ENCODE data around the gene NAA60.

The NAA60 gene

DNA sequence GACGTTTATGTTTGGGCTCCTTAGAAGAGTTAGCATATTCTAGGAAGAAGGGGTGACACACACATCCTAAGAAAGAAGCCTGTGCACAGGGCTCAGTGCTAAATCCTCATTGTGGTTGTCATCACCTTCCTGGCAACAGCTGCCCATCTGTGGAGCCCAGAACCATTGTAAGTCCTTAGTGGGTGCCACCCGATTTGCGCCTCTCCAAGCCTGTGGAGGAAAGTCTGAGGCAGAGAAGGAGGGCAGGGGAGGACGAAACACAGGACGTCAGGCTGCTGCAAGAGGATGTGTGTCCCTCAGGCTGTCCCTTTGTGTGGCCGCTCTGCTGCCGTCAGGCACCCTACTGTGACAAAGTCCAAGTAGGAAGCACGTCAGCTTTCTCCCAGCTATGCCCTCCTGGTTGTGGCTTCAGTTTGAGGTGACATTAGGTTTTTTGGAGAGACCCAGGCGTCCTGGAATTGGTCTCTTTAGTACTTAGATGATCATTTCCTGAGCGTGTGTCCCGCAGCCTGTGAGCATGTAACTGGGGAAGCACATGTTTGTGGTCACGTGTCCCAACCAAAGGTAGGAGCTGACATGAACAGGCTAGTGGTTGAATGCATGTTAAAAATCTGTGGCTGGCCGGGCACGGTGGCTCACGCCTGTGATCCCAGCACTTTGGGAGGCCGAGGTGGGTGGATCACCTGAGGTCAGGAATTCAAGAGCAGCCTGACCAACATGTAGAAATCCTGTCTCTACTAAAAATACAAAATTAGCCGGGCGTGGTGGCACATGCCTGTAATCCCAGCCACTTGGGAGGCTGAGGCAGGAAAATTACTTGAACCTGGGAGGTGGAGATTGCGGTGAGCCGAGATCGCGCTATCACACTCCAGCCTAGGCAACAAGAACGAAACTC lies 68.1 kb downstream of the NAA60 start:
- no peak for DNase-seq

DNA sequence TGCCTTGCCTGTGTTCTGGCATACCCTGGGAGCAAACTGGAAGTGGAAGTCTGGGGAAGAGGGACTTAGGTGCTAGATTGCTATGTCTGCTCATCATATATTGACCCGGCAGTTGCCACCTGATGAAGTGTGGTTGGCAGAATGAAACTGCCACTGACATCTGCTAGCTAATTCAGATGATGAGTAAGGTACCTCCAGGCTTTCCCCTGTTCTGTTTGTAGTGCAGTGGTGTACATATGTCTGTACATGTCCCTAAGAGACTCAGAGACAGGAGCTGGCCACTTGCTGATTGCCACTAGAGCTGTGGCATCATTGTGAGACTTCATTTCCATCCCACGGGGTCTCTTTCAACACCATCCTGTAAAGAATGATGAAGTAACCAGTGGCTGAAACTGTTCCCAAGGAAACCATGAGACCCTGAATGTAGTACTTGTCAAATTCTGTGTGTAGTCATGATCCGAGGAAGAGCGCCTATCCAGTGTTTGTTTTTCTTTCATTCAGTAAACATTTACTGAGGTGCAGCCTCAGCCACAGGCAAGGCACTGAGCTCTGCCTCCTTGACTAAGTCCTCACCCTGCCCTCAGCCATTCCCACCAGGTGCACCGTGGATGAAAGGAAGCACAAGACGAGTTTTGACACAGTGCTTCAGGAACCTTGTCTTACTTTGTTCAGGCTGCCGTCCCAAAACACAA lies 70.6 kb downstream of the NAA60 start:
- DNase-seq, result no peak

- no peak for DNase-seq
Observed at GRCh38 chr16:3514621-3515020, 71.1 kb downstream of the NAA60 start.

DNA sequence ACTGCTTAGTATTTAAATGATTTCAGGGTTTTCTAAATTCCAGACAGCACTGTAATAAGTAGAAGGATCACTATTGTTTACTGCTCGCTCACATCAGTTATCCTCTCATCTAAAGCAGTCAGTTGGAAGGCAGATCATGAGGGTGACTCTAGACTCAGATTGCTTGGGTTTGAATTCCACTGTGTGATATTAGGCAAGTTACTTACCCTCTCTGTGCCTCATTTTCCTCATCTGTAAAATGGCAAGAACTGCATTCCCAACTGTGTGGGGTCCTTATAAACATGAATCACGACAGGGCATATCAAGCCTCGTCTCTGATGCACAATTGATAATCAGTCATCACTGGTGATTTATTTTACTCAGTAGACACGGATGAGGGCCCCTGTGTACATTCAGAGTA lies 72.4 kb downstream of the NAA60 start:
- no peak for DNase-seq

DNA sequence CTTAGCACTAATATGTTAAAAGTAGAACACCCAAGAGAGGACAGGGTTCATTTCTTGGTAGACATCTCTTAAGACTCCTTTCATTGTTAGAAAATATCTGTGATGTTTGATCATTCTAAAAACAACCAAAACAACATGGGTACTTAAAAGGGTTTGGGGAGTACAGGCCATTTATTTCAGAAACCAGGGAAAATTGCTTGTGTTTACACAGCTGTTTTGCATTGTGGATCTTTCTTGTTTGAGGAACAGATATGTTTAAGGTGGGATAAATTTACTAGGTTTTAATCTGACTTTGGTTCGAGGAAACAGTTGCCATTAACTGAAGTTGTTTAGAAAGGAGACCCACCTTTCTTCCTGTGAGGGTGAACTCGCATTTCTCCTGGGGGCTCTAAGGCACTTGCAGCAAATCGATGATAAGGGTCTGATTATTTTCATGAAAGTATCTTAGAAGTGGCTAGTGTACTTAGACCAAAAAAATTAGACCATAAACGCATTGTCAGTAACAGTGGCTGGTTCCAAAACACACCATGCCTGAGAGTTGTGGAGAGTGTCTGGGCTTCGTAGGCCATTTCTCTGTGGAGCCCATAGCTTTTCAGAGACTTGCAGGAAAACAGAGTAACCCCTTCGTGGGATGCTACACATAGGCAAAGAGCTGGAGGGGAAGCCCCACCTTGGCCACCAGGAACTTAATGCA lies 75.0 kb downstream of the NAA60 start:
- no peak for DNase-seq

- DNase-seq, result no peak
Observed at GRCh38 chr16:3518986-3519348, 75.5 kb downstream of the NAA60 start.

GRCh38 chr16:3519581-3519980 lies 76.1 kb downstream of the NAA60 start:
- DNase-seq, result no peak

GRCh38 chr16:3520413-3520812 lies 76.9 kb downstream of the NAA60 start:
- no peak for DNase-seq

GRCh38 chr16:3520841-3521240 lies 77.4 kb downstream of the NAA60 start:
- DNase-seq, result no peak

GRCh38 chr16:3523281-3523680 lies 79.8 kb downstream of the NAA60 start:
- DNase-seq, result no peak

DNA sequence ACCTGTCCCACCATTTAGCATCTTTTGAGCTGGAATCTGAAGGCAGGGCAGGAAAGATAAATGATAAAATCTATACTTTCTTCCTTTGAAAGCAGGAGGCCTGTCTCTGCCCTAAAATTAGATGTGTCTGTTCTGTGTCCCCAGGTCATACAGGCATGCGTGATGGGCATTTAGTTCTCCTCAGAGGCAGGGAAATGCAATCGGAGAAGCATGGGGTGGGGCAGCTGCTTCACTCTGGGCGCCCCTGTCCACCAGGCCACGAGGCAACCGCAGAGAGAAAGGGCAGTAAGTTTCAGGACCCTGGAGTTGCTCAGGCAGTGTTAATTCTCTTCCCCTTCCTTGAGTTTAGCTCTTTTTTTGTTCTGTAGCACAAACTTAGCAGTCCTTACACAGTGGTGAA lies 82.5 kb downstream of the NAA60 start:
- DNase-seq, result no peak

DNA sequence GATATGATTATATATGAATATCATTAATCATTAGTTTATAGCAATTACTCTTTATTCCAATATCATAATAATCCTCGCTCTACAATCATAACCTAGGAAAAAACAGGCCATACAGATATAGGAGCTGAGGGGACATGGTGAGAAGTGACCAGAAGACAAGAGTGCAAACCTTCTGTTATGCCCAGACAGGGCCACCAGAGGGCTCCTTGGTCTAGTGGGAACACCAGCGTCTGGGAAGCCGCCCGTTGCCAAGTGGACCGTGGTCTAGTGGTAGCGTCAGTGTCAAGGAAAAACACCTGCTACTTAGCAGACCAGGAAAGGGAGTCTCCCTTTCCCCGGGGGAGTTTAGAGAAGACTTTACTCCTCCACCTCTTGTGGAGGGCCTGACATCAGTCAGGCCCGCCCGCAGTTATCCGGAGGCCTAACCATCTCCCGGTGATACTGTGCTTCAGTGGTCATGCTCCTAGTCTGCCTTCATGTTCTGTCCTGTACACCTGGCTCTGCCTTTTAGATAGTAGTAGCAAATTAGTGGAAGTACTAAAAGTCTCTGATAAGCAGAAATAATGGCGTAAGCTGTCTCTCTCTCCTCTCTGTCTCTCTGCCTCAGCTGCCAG lies 83.8 kb downstream of the NAA60 start:
- peak; percentile 1 to 8 for DNase-seq

- no peak for DNase-seq
Observed at GRCh38 chr16:3528406-3528805, 84.9 kb downstream of the NAA60 start.

- no peak for DNase-seq
Observed at GRCh38 chr16:3529175-3529574, 85.7 kb downstream of the NAA60 start.

DNA sequence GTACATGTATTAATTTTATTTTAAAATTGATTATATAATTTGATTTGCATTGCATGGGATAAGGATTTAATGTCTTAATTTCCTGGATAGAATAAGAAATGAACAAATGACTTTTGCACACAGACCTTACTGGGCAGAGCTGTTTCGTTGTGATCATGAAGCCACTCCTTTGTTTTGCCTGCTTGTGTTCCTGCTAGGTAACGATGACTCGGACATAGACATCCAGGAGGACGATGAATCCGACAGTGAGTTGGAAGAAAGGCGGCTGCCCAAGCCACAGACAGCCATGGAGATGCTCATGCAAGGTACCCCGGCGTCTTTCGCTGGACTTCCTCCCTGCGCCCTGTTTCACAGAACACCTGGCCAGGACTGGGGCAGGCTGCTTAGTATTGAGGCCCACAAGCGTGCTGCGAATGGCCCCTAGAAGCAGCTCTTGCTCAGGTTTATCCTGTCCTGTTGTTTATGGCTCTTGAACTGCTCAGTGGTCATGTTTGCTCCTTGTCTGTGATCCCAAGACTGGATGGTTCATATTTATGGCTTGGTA lies 87.0 kb downstream of the NAA60 start:
- no peak for DNase-seq

GRCh38 chr16:3532741-3533140 lies 89.3 kb downstream of the NAA60 start:
- no peak for DNase-seq

GRCh38 chr16:3534126-3534525 lies 90.6 kb downstream of the NAA60 start:
- no peak for DNase-seq

DNA sequence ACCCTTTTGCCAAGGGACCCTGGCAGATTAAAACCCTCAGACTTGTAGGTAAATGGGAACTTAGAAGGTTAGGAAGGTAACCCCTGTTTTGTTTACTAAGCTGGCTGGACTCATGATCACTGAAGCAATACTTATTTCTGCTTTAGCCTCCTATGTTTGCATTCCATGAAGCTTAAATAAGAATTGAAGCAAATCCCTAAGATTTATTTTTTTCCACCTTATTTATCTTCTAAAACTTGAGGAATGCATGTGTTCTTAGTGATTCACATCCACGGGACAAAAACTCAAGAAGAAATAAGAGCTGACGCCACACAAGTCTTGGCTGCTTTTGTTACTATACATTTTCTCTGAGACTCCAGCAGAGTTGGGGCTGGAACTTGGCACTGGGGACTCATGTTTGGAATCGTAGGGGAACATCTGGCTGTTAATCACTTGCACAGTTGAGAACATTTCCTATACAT lies 92.8 kb downstream of the NAA60 start:
- no peak for DNase-seq

All from Kasumi-1 (cell line).